HCT116 (cell line): Measurements from ENCODE around the gene STPG2. TPM values are rescaled to one million over a fixed set of nuclear protein-coding genes. Genes with fewer than 3 reads are reported as not detected.

Source experiments
- ATAC-seq: fragments of 200-7000 bp; cut with Tn5 transposase; 2 replicates; pipeline ENCODE4 v1.9.1; 2020; ENCODE audit warnings: mild to moderate bottlenecking, moderate library complexity
- BruUV-seq: library from RNA; stranded (reverse); fragments of 400-500 nt; replicated peaks from 2 replicates; lab custom pipeline; 2021; lab: Mats Ljungman, UMichigan
- CTCF ChIA-PET: fragments of 300-600 bp; sonication (Branson Sonifier 250); formaldehyde crosslinking; loops from one replicate; lab custom pipeline; 2021; ENCODE audit warnings: antibody characterized with exemption; lab: Charles Lee
- POLR2A ChIA-PET: fragments of 300-600, 350-600 bp; sonication (Branson Sonifier 250); formaldehyde crosslinking; loops from one replicate; lab custom pipeline; 2021; ENCODE audit warnings: antibody characterized with exemption; lab: Charles Lee
- RAD21 ChIA-PET, 2 experiments: fragments of 300-600 bp; sonication (Branson Sonifier 250); formaldehyde crosslinking; loops; one replicate each; lab custom pipeline; 2023; ENCODE audit warnings: low total read pairs in 2 of 2; ENCODE audit not compliant: uncharacterized antibody in 2 of 2, unreplicated experiment in 2 of 2, low non-redundant PET in 1 of 2; lab: Charles Lee
- DNase-seq: peaks from one replicate; pipeline ENCODE4 v3.0.0-alpha.2; 2010; ENCODE audit warnings: low read depth, low spot score
- H2AFZ ChIP-seq: fragments of 200-600 bp; shearing (Covaris generic), sonication (generic); 2 replicates; pipeline ENCODE4 v1.6.1; 2017; ENCODE audit warnings: low read depth, mixed run types, mixed read lengths, antibody characterized with exemption, low read length; ENCODE audit not compliant: poor library complexity, severe bottlenecking
- H3K27ac ChIP-seq: 2 replicates; pipeline ENCODE4 v1.5.1; 2012; ENCODE audit warnings: low read depth, low read length
- H3K27me3 ChIP-seq: fragments of 200-600 bp; sonication (generic); 2 replicates; pipeline ENCODE4 v1.6.1; 2016; ENCODE audit warnings: mixed run types, low read length, mixed read lengths; ENCODE audit not compliant: insufficient read depth
- H3K36me3 ChIP-seq, 2 experiments: fragments of 200-500 bp in 1 of 2; fragments of 200-600 bp in 1 of 2; sonication (Bioruptor generic) in 1 of 2; sonication (generic) in 1 of 2; 2 replicates each; pipeline versions ENCODE4 v1.5.1 to v1.6.1; 2014 to 2016; ENCODE audit warnings: low read length in 2 of 2, inconsistent platforms in 1 of 2, mixed read lengths in 1 of 2, mixed run types in 1 of 2; ENCODE audit not compliant: insufficient read depth in 2 of 2, control insufficient read depth in 1 of 2
- H3K4me1 ChIP-seq, 2 experiments: fragments of 200-600 bp in 1 of 2; sonication (generic) in 1 of 2; 2 replicates each; pipeline versions ENCODE4 v1.5.1 to v1.6.1; 2012 to 2017; ENCODE audit warnings: low read length in 2 of 2, inconsistent platforms in 1 of 2, mild to moderate bottlenecking in 1 of 2, mixed read lengths in 1 of 2, mixed run types in 1 of 2, moderate library complexity in 1 of 2; ENCODE audit not compliant: insufficient read depth in 2 of 2, control insufficient read depth in 1 of 2
- H3K4me2 ChIP-seq: fragments of 200-600 bp; sonication (generic); 2 replicates; pipeline ENCODE4 v1.6.1; 2017; ENCODE audit warnings: mixed run types, low read length, mixed read lengths
- H3K4me3 ChIP-seq, 2 experiments: fragments of 200-600 bp in 1 of 2; sonication (generic) in 1 of 2; replicated peaks in 1 of 2; 2 replicates each; pipeline ENCODE4 v1.5.1; 2011 to 2016; ENCODE audit warnings: low read length in 2 of 2, control low read depth in 1 of 2, low read depth in 1 of 2, mild to moderate bottlenecking in 1 of 2, mixed read lengths in 1 of 2, mixed run types in 1 of 2
- H3K79me2 ChIP-seq: fragments of 200-600 bp; sonication (generic); 2 replicates; pipeline ENCODE4 v1.6.1; 2017; ENCODE audit warnings: mild to moderate bottlenecking, mixed run types, low read length, moderate library complexity, mixed read lengths; ENCODE audit not compliant: insufficient read depth
- H3K9ac ChIP-seq: fragments of 200-600 bp; sonication (generic); 2 replicates; pipeline ENCODE4 v1.6.1; 2016; ENCODE audit warnings: low read length, mixed read lengths
- H3K9me2 ChIP-seq: fragments of 200-600 bp; sonication (generic), shearing (Covaris generic); 2 replicates; pipeline ENCODE4 v1.6.1; 2017; ENCODE audit warnings: mixed run types, mild to moderate bottlenecking, moderate library complexity; ENCODE audit not compliant: insufficient read depth
- H3K9me3 ChIP-seq, 2 experiments: fragments of 200-500 bp in 1 of 2; fragments of 200-600 bp in 1 of 2; sonication (Bioruptor generic) in 1 of 2; sonication (generic) in 1 of 2; 2 replicates each; pipeline ENCODE4 v1.6.1; 2014 to 2017; ENCODE audit warnings: low read length in 2 of 2, mixed read lengths in 2 of 2, inconsistent platforms in 1 of 2, low read depth in 1 of 2, mild to moderate bottlenecking in 1 of 2, mixed run types in 1 of 2, moderate library complexity in 1 of 2; ENCODE audit not compliant: control insufficient read depth in 1 of 2, insufficient read depth in 1 of 2
- H4K20me1 ChIP-seq: fragments of 200-600 bp; sonication (generic), shearing (Covaris generic); 2 replicates; pipeline ENCODE4 v1.6.1; 2017; ENCODE audit warnings: mixed run types, mild to moderate bottlenecking, moderate library complexity; ENCODE audit not compliant: insufficient read depth
- ATF3 ChIP-seq: IDR thresholded peaks from 2 replicates; pipeline ENCODE4 v1.6.1; 2012
- CBX3 ChIP-seq: IDR thresholded peaks from 2 replicates; pipeline ENCODE4 v1.6.1; 2012; ENCODE audit warnings: low read depth
- CEBPB ChIP-seq: IDR thresholded peaks from 2 replicates; pipeline ENCODE4 v1.6.1; 2012; ENCODE audit warnings: low read depth
- CTCF ChIP-seq, 3 experiments: fragments of 200-600 bp in 1 of 3; sonication (generic) in 1 of 3; IDR thresholded peaks in 2 of 3; conservative IDR thresholded peaks in 1 of 3; 2 replicates each; pipeline ENCODE4 v1.5.1; 2012 to 2017; ENCODE audit warnings: low read depth in 2 of 3, low read length in 2 of 3, antibody characterized with exemption in 1 of 3, borderline replicate concordance in 1 of 3, control low read depth in 1 of 3, mild to moderate bottlenecking in 1 of 3, mixed read lengths in 1 of 3, mixed run types in 1 of 3, moderate library complexity in 1 of 3; ENCODE audit not compliant: insufficient read depth in 1 of 3
- ELF1 ChIP-seq: IDR thresholded peaks from 2 replicates; pipeline ENCODE4 v1.6.1; 2012; ENCODE audit warnings: low read depth, borderline replicate concordance
- EZH2 ChIP-seq: fragments of 200-600 bp; sonication (generic); IDR thresholded peaks from 2 replicates; pipeline ENCODE4 v1.6.1; 2017; ENCODE audit warnings: antibody characterized with exemption, mixed run types
- EZH2phosphoT487 ChIP-seq: fragments of 200-600 bp; IDR thresholded peaks from 2 replicates; pipeline ENCODE4 v1.6.1; 2018; ENCODE audit warnings: antibody characterized with exemption, borderline replicate concordance
- FOSL1 ChIP-seq: IDR thresholded peaks from 2 replicates; pipeline ENCODE4 v1.6.1; 2012; ENCODE audit warnings: low read depth
- JUND ChIP-seq: IDR thresholded peaks from 2 replicates; pipeline ENCODE4 v1.6.1; 2012
- MAX ChIP-seq: IDR thresholded peaks from 2 replicates; pipeline ENCODE4 v1.6.1; 2012
- POLR2A ChIP-seq: IDR thresholded peaks from 2 replicates; pipeline ENCODE4 v1.7.0; 2011; ENCODE audit warnings: borderline replicate concordance; ENCODE audit not compliant: insufficient read depth, insufficient read length; ENCODE audit errors: extremely low read depth
- POLR2AphosphoS5 ChIP-seq: IDR thresholded peaks from 2 replicates; pipeline ENCODE4 v1.6.1; 2011; ENCODE audit warnings: mild to moderate bottlenecking, low read depth, low read length, moderate library complexity
- RAD21 ChIP-seq: IDR thresholded peaks from 2 replicates; pipeline ENCODE4 v1.6.1; 2012; ENCODE audit warnings: low read depth, mild to moderate bottlenecking
- SIN3A ChIP-seq: IDR thresholded peaks from 2 replicates; pipeline ENCODE4 v1.6.1; 2012; ENCODE audit warnings: low read depth
- SP1 ChIP-seq: IDR thresholded peaks from 2 replicates; pipeline ENCODE4 v1.6.1; 2012; ENCODE audit warnings: low read depth
- SRF ChIP-seq: IDR thresholded peaks from 2 replicates; pipeline ENCODE4 v1.6.1; 2012; ENCODE audit warnings: low read depth
- YY1 ChIP-seq: IDR thresholded peaks from 2 replicates; pipeline ENCODE4 v1.6.1; 2011; ENCODE audit warnings: low read length, low read depth, moderate library complexity, mild to moderate bottlenecking; ENCODE audit not compliant: insufficient replicate concordance; ENCODE audit errors: extremely low read depth
- ZFX ChIP-seq: fragments of 450-650 bp; IDR thresholded peaks from 2 replicates; pipeline ENCODE4 v1.6.1; 2017
- ZNF274 ChIP-seq: fragments of 200-500 bp; sonication (Bioruptor generic); IDR thresholded peaks from 2 replicates; pipeline ENCODE4 v1.6.1; 2014; ENCODE audit warnings: mild to moderate bottlenecking, low read depth, low read length, inconsistent platforms
- intact Hi-C: fragments of 100-400 bp; cut with micrococcal nuclease; formaldehyde crosslinking; loops from 2 replicates; pipeline ENCODE4 v1.10.0; 2022
- total RNA-seq: library from RNA; stranded (reverse); gene quantifications from one replicate; pipeline ENCODE4 v1.2.1, GENCODE V29; 2021; ENCODE audit not compliant: unreplicated experiment

STPG2 gene
- total RNA-seq, 1 experiment from 2014 or later = not detected

- no peak for DNase-seq
- no peak for ATAC-seq
- ChIA-PET POLR2A (no interaction called here), CTCF (no interaction called here), RAD21 (no interaction called here)
- no peaks in the 10 kb centered on the region for H3K4me1 ChIP-seq
- H3K4me2 ChIP-seq = no peak overlapping the region
- H3K27ac ChIP-seq = no peak overlapping the region
- H3K79me2 ChIP-seq = no peaks in the 10 kb centered on the region
- H3K36me3 ChIP-seq = no peaks in the 10 kb centered on the region
- H3K9me3 ChIP-seq = no peaks in the 10 kb centered on the region
- no peaks in the 10 kb centered on the region for H3K9me2 ChIP-seq
- H2AFZ ChIP-seq = no peak overlapping the region
- no peak for TF ChIP-seq FOSL1
- TF ChIP-seq ELF1 = no peak
- no peak for TF ChIP-seq CEBPB
- no peak for TF ChIP-seq YY1
- TF ChIP-seq ZNF274 = no peak
- no peak for TF ChIP-seq CTCF (IDR thresholded peaks at IDR 0.05 in 2 of 3, conservative IDR thresholded peaks at IDR 0.05 in 1 of 3; ENCODE audit: borderline replicate concordance in 1 of 3, insufficient read depth in 1 of 3, low read depth in 2 of 3, low read length in 2 of 3)
- no peak for TF ChIP-seq SRF
- no peak for TF ChIP-seq SIN3A
- no peak overlapping the region for H3K9ac ChIP-seq
- no peaks in the 10 kb centered on the region for H4K20me1 ChIP-seq
- H3K4me3 ChIP-seq = no peak overlapping the region
- BruUV-seq = no TSS peak
- intact Hi-C loops = no loop called here
- no peaks in the 10 kb centered on the region for H3K27me3 ChIP-seq
Observed at GRCh38 chr4:97845758-97846157, 297.5 kb downstream of the STPG2 start.

GRCh38 chr4:97841512-97841911, 301.8 kb downstream of the STPG2 start:
- H2AFZ ChIP-seq = no peak overlapping the region
- H3K79me2 ChIP-seq = no peaks in the 10 kb centered on the region
- no peaks in the 10 kb centered on the region for H3K9me2 ChIP-seq
- H3K4me3 ChIP-seq = no peak overlapping the region
- POLR2A ChIA-PET = no interaction called here
- CTCF ChIA-PET = no interaction called here
- intact Hi-C loops = no loop called here
- no peak overlapping the region for H3K27ac ChIP-seq
- no peak overlapping the region for H3K9ac ChIP-seq
- RAD21 ChIA-PET = no interaction called here
- no peak overlapping the region for H3K4me2 ChIP-seq
- no peaks in the 10 kb centered on the region for H4K20me1 ChIP-seq
- H3K27me3 ChIP-seq = no peaks in the 10 kb centered on the region
- no peaks in the 10 kb centered on the region for H3K9me3 ChIP-seq
- BruUV-seq = no TSS peak
- DNase-seq (no peak), ATAC-seq (no peak)
- H3K36me3 ChIP-seq = no peaks in the 10 kb centered on the region
- H3K4me1 ChIP-seq = no peaks in the 10 kb centered on the region
- no peak for TF ChIP-seq RAD21
- TF ChIP-seq CTCF (IDR thresholded peaks at IDR 0.05 in 2 of 3, conservative IDR thresholded peaks at IDR 0.05 in 1 of 3; ENCODE audit: borderline replicate concordance in 1 of 3, insufficient read depth in 1 of 3, low read depth in 2 of 3, low read length in 2 of 3) = no peak
- no peak for TF ChIP-seq CBX3
- TF ChIP-seq YY1 = no peak
- TF ChIP-seq CEBPB = no peak
- TF ChIP-seq ZNF274 = no peak
- no peak for TF ChIP-seq ZFX
- no peak for TF ChIP-seq ATF3
- no peak for TF ChIP-seq EZH2phosphoT487
- no peak for TF ChIP-seq SP1
- TF ChIP-seq EZH2 = no peak
- TF ChIP-seq POLR2AphosphoS5 = no peak
- TF ChIP-seq SIN3A = no peak
- no peak for TF ChIP-seq JUND
- no peak for TF ChIP-seq POLR2A
- no peak for TF ChIP-seq MAX
